Astrocyte (in vitro differentiated cells and primary cell): Measurements from ENCODE around the gene UBE2U. TPM values are rescaled to one million over a fixed set of nuclear protein-coding genes. Genes with fewer than 3 reads are reported as not detected.

Experiments
- DNase-seq: peaks from one replicate; pipeline ENCODE4 v3.0.0-alpha.2; 2010; ENCODE audit warnings: low read depth
- FAIRE-seq: peaks from 2 replicates; lab custom pipeline; 2011; peaks lifted over from hg19 to GRCh38; lab: Jason Lieb, UNC
- H2AFZ ChIP-seq: 2 replicates; pipeline ENCODE4 v1.6.0; 2012; ENCODE audit warnings: low read depth, low read length, inconsistent platforms
- H3K27ac ChIP-seq: 2 replicates; pipeline ENCODE4 v1.5.1; 2011; ENCODE audit warnings: low read depth, low read length, inconsistent platforms
- H3K27me3 ChIP-seq: 2 replicates; pipeline ENCODE4 v1.6.0; 2011; ENCODE audit warnings: low read length, inconsistent platforms; ENCODE audit not compliant: insufficient read depth
- H3K36me3 ChIP-seq: 2 replicates; pipeline ENCODE4 v1.5.1; 2011; ENCODE audit warnings: low read length, inconsistent platforms; ENCODE audit not compliant: insufficient read depth
- H3K4me1 ChIP-seq: 2 replicates; pipeline ENCODE4 v1.5.1; 2011; ENCODE audit warnings: low read length, inconsistent platforms; ENCODE audit not compliant: insufficient read depth
- H3K4me2 ChIP-seq: 2 replicates; pipeline ENCODE4 v1.6.0; 2012; ENCODE audit warnings: low read length, inconsistent platforms
- H3K4me3 ChIP-seq: 2 replicates; pipeline ENCODE4 v1.5.1; 2011; ENCODE audit warnings: low read depth, mild to moderate bottlenecking, low read length, inconsistent platforms; ENCODE audit not compliant: insufficient read depth
- H3K79me2 ChIP-seq: 2 replicates; pipeline ENCODE4 v1.6.0; 2012; ENCODE audit warnings: mild to moderate bottlenecking, low read length, inconsistent platforms; ENCODE audit not compliant: insufficient read depth
- H3K9ac ChIP-seq: 2 replicates; pipeline ENCODE4 v1.6.0; 2012; ENCODE audit warnings: mild to moderate bottlenecking, low read length, inconsistent platforms
- H3K9me3 ChIP-seq: 2 replicates; pipeline ENCODE4 v1.5.1; 2012; ENCODE audit warnings: low read depth, mild to moderate bottlenecking, low read length, inconsistent platforms; ENCODE audit not compliant: insufficient read depth
- H4K20me1 ChIP-seq: 2 replicates; pipeline ENCODE4 v1.6.0; 2012; ENCODE audit warnings: low read length, inconsistent platforms; ENCODE audit not compliant: insufficient read depth
- H3K27ac Mint-ChIP-seq: one replicate; pipeline ENCODE4 v1.8.0; 2021; ENCODE audit warnings: mild to moderate bottlenecking, mixed read lengths; ENCODE audit not compliant: unreplicated experiment
- H3K27me3 Mint-ChIP-seq: one replicate; pipeline ENCODE4 v1.8.0; 2021; ENCODE audit warnings: low read depth, mixed read lengths; ENCODE audit not compliant: unreplicated experiment
- H3K36me3 Mint-ChIP-seq: one replicate; pipeline ENCODE4 v1.8.0; 2021; ENCODE audit warnings: low read depth, mixed read lengths; ENCODE audit not compliant: unreplicated experiment
- H3K4me1 Mint-ChIP-seq: one replicate; pipeline ENCODE4 v1.8.0; 2021; ENCODE audit warnings: low read depth, mixed read lengths; ENCODE audit not compliant: unreplicated experiment
- H3K4me3 Mint-ChIP-seq: one replicate; pipeline ENCODE4 v1.8.0; 2021; ENCODE audit warnings: mild to moderate bottlenecking, moderate library complexity, mixed read lengths; ENCODE audit not compliant: unreplicated experiment
- H3K9me3 Mint-ChIP-seq: one replicate; pipeline ENCODE4 v1.8.0; 2021; ENCODE audit warnings: mild to moderate bottlenecking, mixed read lengths; ENCODE audit not compliant: unreplicated experiment
- CTCF ChIP-seq: IDR thresholded peaks from 2 replicates; pipeline ENCODE4 v1.5.1; 2011; ENCODE audit warnings: low read depth, mild to moderate bottlenecking, inconsistent platforms, low read length, moderate library complexity; ENCODE audit not compliant: insufficient read depth
- EZH2 ChIP-seq: IDR thresholded peaks from 2 replicates; pipeline ENCODE4 v1.6.1; 2012; ENCODE audit warnings: mild to moderate bottlenecking, low read length, inconsistent platforms; ENCODE audit not compliant: insufficient read depth
- total RNA-seq: library from RNA; stranded (reverse); gene quantifications from 2 replicates; pipeline ENCODE4 v1.2.1, GENCODE V29; 2021

Gene UBE2U
- total RNA-seq, 1 donor from 2014 or later = not detected

DNA sequence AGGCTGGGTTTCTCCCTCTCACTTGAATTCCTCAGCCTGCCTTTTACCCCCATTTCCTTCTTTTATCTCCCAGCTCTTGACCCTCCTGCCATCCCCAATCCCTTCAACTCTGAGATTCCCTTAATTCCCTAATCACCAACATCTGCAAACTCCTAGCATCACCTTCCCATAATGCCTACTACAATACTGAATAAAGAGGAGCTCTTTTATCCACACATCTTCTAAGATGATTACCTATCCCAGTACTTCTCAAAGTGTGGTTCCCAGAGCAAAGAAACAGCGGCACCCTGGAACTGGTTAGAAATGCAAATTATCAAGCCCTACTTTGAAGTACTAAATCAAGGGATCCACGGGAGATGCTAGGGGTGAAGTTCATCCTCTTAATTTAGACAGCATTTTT lies 21.2 kb upstream of the UBE2U start:
- no peaks in the 10 kb centered on the region for H3K9me3 Mint-ChIP-seq
- H2AFZ ChIP-seq = no peak overlapping the region
- H3K27me3 Mint-ChIP-seq = no peaks in the 10 kb centered on the region

DNA sequence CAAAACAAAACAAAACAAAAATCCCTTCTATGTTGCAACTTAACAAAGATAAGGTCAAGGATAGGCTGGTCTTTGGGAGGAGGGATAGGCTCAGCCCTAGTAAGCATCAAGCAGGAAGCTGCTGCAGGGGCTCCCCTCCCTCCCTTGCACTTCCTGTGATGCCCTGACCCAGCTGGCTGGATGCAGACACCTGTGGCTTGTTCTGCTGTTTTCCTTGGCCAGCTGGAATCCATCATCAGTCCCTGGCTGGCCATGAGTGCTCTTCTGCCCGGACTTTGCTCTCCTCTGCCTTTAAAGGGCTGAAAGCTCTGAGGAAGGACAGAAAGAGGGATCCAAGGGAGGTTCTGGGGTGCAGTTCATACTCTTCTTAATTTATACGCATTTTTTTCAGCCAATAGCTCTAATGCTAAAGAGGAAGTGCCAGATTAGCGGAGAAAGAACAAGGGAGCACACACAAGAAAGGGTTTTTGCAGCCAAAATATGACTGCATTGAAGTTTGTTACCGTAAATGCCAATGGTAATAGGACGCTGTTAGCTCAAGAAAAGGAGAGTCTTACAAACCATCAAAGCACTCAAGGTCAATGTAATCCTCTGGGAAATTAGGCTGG lies 19.9 kb upstream of the UBE2U start:
- Mint-ChIP-seq H3K4me1 (no peaks in the 10 kb centered on the region), H3K9me3 (no peaks in the 10 kb centered on the region), H3K36me3 (peaks cover 4% of the 10 kb centered on the region), H3K27me3 (no peaks in the 10 kb centered on the region), H3K4me3 (no peak overlapping the region), H3K27ac (no peak overlapping the region)
- Histone ChIP-seq H3K9ac (no peak overlapping the region), H3K27me3 (no peaks in the 10 kb centered on the region), H3K79me2 (no peaks in the 10 kb centered on the region), H3K4me1 (peaks cover 7% of the 10 kb centered on the region), H3K36me3 (no peaks in the 10 kb centered on the region), H2AFZ (no peak overlapping the region), H3K27ac (no peak overlapping the region), H3K4me3 (no peak overlapping the region), H3K4me2 (no peak overlapping the region), H4K20me1 (no peaks in the 10 kb centered on the region), H3K9me3 (no peaks in the 10 kb centered on the region)
- DNase-seq (no peak), FAIRE-seq (peak; percentile 37)
- no peak for TF ChIP-seq EZH2

More for the DNA sequence above, 21.2 kb upstream of the UBE2U start:
- no peaks in the 10 kb centered on the region for H3K4me1 Mint-ChIP-seq
- H3K9me3 ChIP-seq = no peaks in the 10 kb centered on the region
- no peak overlapping the region for H3K27ac ChIP-seq
- H3K4me3 Mint-ChIP-seq = no peak overlapping the region
- no peaks in the 10 kb centered on the region for H4K20me1 ChIP-seq
- peaks cover 16% of the 10 kb centered on the region for H3K36me3 Mint-ChIP-seq
- H3K79me2 ChIP-seq = no peaks in the 10 kb centered on the region
- no peaks in the 10 kb centered on the region for H3K36me3 ChIP-seq
- no peak for DNase-seq
- H3K4me1 ChIP-seq = peaks cover 7% of the 10 kb centered on the region
- no peak for FAIRE-seq
- no peak for TF ChIP-seq EZH2
- H3K9ac ChIP-seq = no peak overlapping the region
- no peak overlapping the region for H3K4me2 ChIP-seq
- H3K4me3 ChIP-seq = no peak overlapping the region
- no peaks in the 10 kb centered on the region for H3K27me3 ChIP-seq
- no peak overlapping the region for H3K27ac Mint-ChIP-seq

DNA sequence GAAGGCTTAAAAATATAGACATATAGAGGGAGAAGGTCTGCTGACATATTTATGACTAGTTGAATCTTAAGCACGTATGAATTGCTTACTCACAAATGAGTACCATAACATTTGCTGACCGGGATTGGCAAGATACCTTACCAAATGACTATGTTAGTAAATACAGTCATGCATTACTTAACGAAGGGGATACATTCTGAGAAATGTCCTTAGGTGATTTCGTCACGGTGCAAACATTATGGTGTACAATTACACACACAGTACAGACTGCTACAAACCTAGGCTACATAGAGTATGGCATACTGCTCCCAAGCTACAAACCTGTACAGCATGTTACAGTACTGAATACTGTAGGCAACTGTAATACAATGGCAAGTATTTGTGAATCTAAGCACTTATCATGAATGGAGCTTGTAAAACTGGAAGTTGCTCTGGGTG lies 19.4 kb upstream of the UBE2U start:
- Histone ChIP-seq H3K36me3 (no peaks in the 10 kb centered on the region), H4K20me1 (no peaks in the 10 kb centered on the region), H2AFZ (no peak overlapping the region), H3K9ac (no peak overlapping the region), H3K79me2 (no peaks in the 10 kb centered on the region), H3K27ac (no peak overlapping the region), H3K4me2 (no peak overlapping the region), H3K27me3 (no peaks in the 10 kb centered on the region), H3K9me3 (no peaks in the 10 kb centered on the region), H3K4me1 (peaks cover 7% of the 10 kb centered on the region), H3K4me3 (no peak overlapping the region)
- Mint-ChIP-seq H3K36me3 (peaks cover 1% of the 10 kb centered on the region), H3K4me3 (no peak overlapping the region), H3K27ac (peak overlapping the region; percentile 20), H3K27me3 (no peaks in the 10 kb centered on the region), H3K9me3 (no peaks in the 10 kb centered on the region), H3K4me1 (no peaks in the 10 kb centered on the region)
- DNase-seq (peak; percentile 26), FAIRE-seq (no peak)
- TF ChIP-seq EZH2 (no peak), CTCF (no peak)
